OCI-LY1 (cell line): ENCODE measurements around the gene UTP25.

Experiments
- H2AFZ ChIP-seq: fragments of 200-600 bp; sonication (generic), shearing (Covaris generic); 2 replicates; pipeline ENCODE4 v1.6.0; 2014; ENCODE audit warnings: antibody characterized with exemption, mild to moderate bottlenecking, low read length
- H3F3A ChIP-seq: fragments of 200-600 bp; sonication (generic), shearing (Covaris generic); 2 replicates; pipeline ENCODE4 v1.6.0; 2014; ENCODE audit warnings: mild to moderate bottlenecking, antibody characterized with exemption, low read length, moderate library complexity; ENCODE audit not compliant: insufficient read depth
- H3K27ac ChIP-seq: fragments of 200-600 bp; sonication (generic); 2 replicates; pipeline ENCODE4 v1.5.1; 2014; ENCODE audit warnings: low read length, mixed run types, mild to moderate bottlenecking, low read depth; ENCODE audit not compliant: poor library complexity, severe bottlenecking
- H3K27me3 ChIP-seq: fragments of 200-600 bp; sonication (generic); 2 replicates; pipeline ENCODE4 v1.6.0; 2014; ENCODE audit warnings: antibody characterized with exemption, mild to moderate bottlenecking, low read length, moderate library complexity; ENCODE audit not compliant: insufficient read depth
- H3K36me3 ChIP-seq: fragments of 200-600 bp; sonication (generic); 2 replicates; pipeline ENCODE4 v1.6.1; 2014; ENCODE audit warnings: mild to moderate bottlenecking, antibody characterized with exemption, low read length, moderate library complexity, mixed read lengths; ENCODE audit not compliant: insufficient read depth
- H3K4me1 ChIP-seq: fragments of 200-600 bp; sonication (generic); 2 replicates; pipeline ENCODE4 v1.5.1; 2014; ENCODE audit warnings: mild to moderate bottlenecking, low read length, moderate library complexity; ENCODE audit not compliant: insufficient read depth, severe bottlenecking
- H3K4me2 ChIP-seq: fragments of 200-600 bp; sonication (generic), shearing (Covaris generic); 2 replicates; pipeline ENCODE4 v1.6.1; 2014; ENCODE audit warnings: low read length
- H3K4me3 ChIP-seq: fragments of 200-600 bp; sonication (generic); 2 replicates; pipeline ENCODE4 v1.5.1; 2014; ENCODE audit warnings: low read length, low read depth, mild to moderate bottlenecking, mixed read lengths; ENCODE audit not compliant: poor library complexity, severe bottlenecking
- H3K79me2 ChIP-seq: fragments of 200-600 bp; shearing (Covaris generic); 2 replicates; pipeline ENCODE4 v1.6.1; 2016; ENCODE audit warnings: mixed run types, low read length, mixed read lengths; ENCODE audit not compliant: insufficient read depth
- H3K9ac ChIP-seq: fragments of 200-600 bp; sonication (generic), shearing (Covaris generic); 2 replicates; pipeline ENCODE4 v1.6.1; 2014; ENCODE audit warnings: mild to moderate bottlenecking, low read length, mixed read lengths
- H3K9me2 ChIP-seq: fragments of 200-600 bp; sonication (generic), shearing (Covaris generic); 2 replicates; pipeline ENCODE4 v1.6.1; 2014; ENCODE audit warnings: low read depth, mild to moderate bottlenecking, low read length, mixed read lengths
- H3K9me3 ChIP-seq: fragments of 200-600 bp; shearing (Covaris generic); 2 replicates; pipeline ENCODE4 v1.6.1; 2014; ENCODE audit warnings: low read length, mixed read lengths
- H4K20me1 ChIP-seq: fragments of 200-600 bp; sonication (generic), shearing (Covaris generic); 2 replicates; pipeline ENCODE4 v1.6.0; 2016; ENCODE audit warnings: mild to moderate bottlenecking, low read length; ENCODE audit not compliant: insufficient read depth
- CTCF ChIP-seq: fragments of 200-600 bp; sonication (generic), shearing (Covaris generic); IDR thresholded peaks from 2 replicates; pipeline ENCODE4 v1.5.1; 2017; ENCODE audit warnings: mild to moderate bottlenecking, antibody characterized with exemption, low read length, moderate library complexity, mixed read lengths
- EZH2 ChIP-seq: fragments of 200-600 bp; sonication (generic), shearing (Covaris generic); IDR thresholded peaks from 2 replicates; pipeline ENCODE4 v1.8.0; 2017; ENCODE audit warnings: borderline replicate concordance, mixed run types, mild to moderate bottlenecking, antibody characterized with exemption, low read length, moderate library complexity, mixed read lengths

Gene UTP25

DNA sequence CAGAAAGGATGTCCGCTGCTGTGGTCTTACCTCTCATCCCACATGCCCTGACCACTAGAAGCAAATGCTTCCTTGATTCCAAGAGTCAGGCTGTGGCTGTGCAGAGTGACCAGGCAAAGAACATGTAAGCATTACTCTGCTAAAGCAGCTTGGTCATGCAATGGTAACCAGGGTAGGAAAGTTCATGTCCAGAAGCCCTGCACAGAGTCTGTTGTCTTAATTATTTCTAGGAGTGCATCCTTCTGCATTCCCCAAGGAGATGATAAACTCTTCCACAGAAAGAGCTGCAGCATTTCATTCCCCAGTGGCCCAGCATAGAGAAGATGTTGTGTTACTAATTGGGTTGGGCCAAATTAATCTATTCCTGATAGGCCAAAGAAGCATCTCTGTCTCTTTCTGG, 10.1 kb upstream of the UTP25 start:
- Histone ChIP-seq H4K20me1 (no peaks in the 10 kb centered on the region), H3K36me3 (no peaks in the 10 kb centered on the region)

GRCh38 chr1:209819058-209819457, 8.7 kb upstream of the UTP25 start:
- Histone ChIP-seq H3K36me3 (no peaks in the 10 kb centered on the region), H3K9me3 (no peaks in the 10 kb centered on the region), H3K79me2 (no peaks in the 10 kb centered on the region), H3K27me3 (no peaks in the 10 kb centered on the region), H3K4me2 (no peak overlapping the region), H3K9me2 (no peaks in the 10 kb centered on the region), H3K27ac (no peak overlapping the region), H4K20me1 (no peaks in the 10 kb centered on the region), H3K9ac (no peak overlapping the region), H3K4me3 (no peak overlapping the region), H2AFZ (no peak overlapping the region), H3F3A (no peaks in the 10 kb centered on the region), H3K4me1 (peaks cover 4% of the 10 kb centered on the region)
- no peak for TF ChIP-seq CTCF

More for the DNA sequence above, 10.1 kb upstream of the UTP25 start:
- H3K9me3 ChIP-seq: no peaks in the 10 kb centered on the region
- H3K9me2 ChIP-seq: no peaks in the 10 kb centered on the region
- no peak overlapping the region for H3K4me2 ChIP-seq
- no peaks in the 10 kb centered on the region for H3K27me3 ChIP-seq
- no peaks in the 10 kb centered on the region for H3K79me2 ChIP-seq
- no peaks in the 10 kb centered on the region for H3F3A ChIP-seq
- H3K9ac ChIP-seq: no peak overlapping the region
- no peak overlapping the region for H3K27ac ChIP-seq
- no peak overlapping the region for H3K4me3 ChIP-seq
- no peak overlapping the region for H2AFZ ChIP-seq
- H3K4me1 ChIP-seq: peaks cover under 1% of the 10 kb centered on the region
- TF ChIP-seq CTCF: no peak
- no peak for TF ChIP-seq EZH2

- no peaks in the 10 kb centered on the region for H3K36me3 ChIP-seq
- H2AFZ ChIP-seq: no peak overlapping the region
- no peaks in the 10 kb centered on the region for H3K79me2 ChIP-seq
- no peaks in the 10 kb centered on the region for H4K20me1 ChIP-seq
- TF ChIP-seq EZH2: no peak
- no peak for TF ChIP-seq CTCF
- H3K9me3 ChIP-seq: no peaks in the 10 kb centered on the region
- H3K9ac ChIP-seq: no peak overlapping the region
- no peak overlapping the region for H3K4me3 ChIP-seq
- H3K4me2 ChIP-seq: no peak overlapping the region
- H3K4me1 ChIP-seq: peaks cover 4% of the 10 kb centered on the region
- no peak overlapping the region for H3K27ac ChIP-seq
- H3K9me2 ChIP-seq: no peaks in the 10 kb centered on the region
- H3F3A ChIP-seq: no peaks in the 10 kb centered on the region
- H3K27me3 ChIP-seq: no peaks in the 10 kb centered on the region
These were observed 6.8 kb upstream of the UTP25 start for GRCh38 chr1:209820986-209821385.
